Cardiac muscle cell (in vitro differentiated cells and primary cell): Measurements from ENCODE around the gene ADAMTSL5. TPM values are rescaled to one million over a fixed set of nuclear protein-coding genes. Genes with fewer than 3 reads are reported as not detected.

Source experiments
- DNase-seq, 2 donors: peaks; one replicate each; pipeline versions ENCODE4 v3.0.0 to v3.0.0-alpha.2; 2010 to 2017; ENCODE audit warnings: low read depth in 1 of 2, low spot score in 1 of 2
- H3K27ac ChIP-seq: fragments of 200-600 bp; sonication (generic); 2 replicates; pipeline ENCODE4 v1.5.1; 2016
- H3K27me3 ChIP-seq: fragments of 200-600 bp; sonication (generic); 2 replicates; pipeline ENCODE4 v1.6.0; 2016; ENCODE audit warnings: control low read depth
- H3K36me3 ChIP-seq: fragments of 200-600 bp; sonication (generic); 2 replicates; pipeline ENCODE4 v1.5.1; 2016; ENCODE audit warnings: control low read depth
- H3K4me1 ChIP-seq: fragments of 200-600 bp; sonication (generic); 2 replicates; pipeline ENCODE4 v1.8.1; 2017; ENCODE audit warnings: low read depth, mild to moderate bottlenecking, mixed run types
- H3K4me3 ChIP-seq: fragments of 200-600 bp; sonication (generic); 2 replicates; pipeline ENCODE4 v1.5.1; 2016; ENCODE audit warnings: mild to moderate bottlenecking
- H3K9me3 ChIP-seq: fragments of 200-600 bp; sonication (generic); 2 replicates; pipeline ENCODE4 v1.5.1; 2017; ENCODE audit warnings: low read depth, mild to moderate bottlenecking, control low read depth
- polyA plus RNA-seq: library from polyadenylated mRNA; unstranded; fragments of >200 nt; fragmentation: Nextera tagmentation; extraction: Ambion mirVana; gene quantifications from 2 replicates; pipeline ENCODE4 v1.2.1, GENCODE V29; 2016
- total RNA-seq: library from RNA; depleted of rRNA; stranded (reverse); fragments of >200 nt; gene quantifications from 2 replicates; pipeline ENCODE4 v1.2.3, GENCODE V29; 2016
- TF ChIP-seq, protein P1 (sequence below): IDR thresholded peaks from 2 replicates; pipeline ENCODE4 v1.5.1; 2012; ENCODE audit warnings: low read depth, mild to moderate bottlenecking, low read length

The ADAMTSL5 gene
- total and polyA plus RNA-seq, 2 experiments from 2014 or later, result 3.9 to 8.6 TPM

DNA sequence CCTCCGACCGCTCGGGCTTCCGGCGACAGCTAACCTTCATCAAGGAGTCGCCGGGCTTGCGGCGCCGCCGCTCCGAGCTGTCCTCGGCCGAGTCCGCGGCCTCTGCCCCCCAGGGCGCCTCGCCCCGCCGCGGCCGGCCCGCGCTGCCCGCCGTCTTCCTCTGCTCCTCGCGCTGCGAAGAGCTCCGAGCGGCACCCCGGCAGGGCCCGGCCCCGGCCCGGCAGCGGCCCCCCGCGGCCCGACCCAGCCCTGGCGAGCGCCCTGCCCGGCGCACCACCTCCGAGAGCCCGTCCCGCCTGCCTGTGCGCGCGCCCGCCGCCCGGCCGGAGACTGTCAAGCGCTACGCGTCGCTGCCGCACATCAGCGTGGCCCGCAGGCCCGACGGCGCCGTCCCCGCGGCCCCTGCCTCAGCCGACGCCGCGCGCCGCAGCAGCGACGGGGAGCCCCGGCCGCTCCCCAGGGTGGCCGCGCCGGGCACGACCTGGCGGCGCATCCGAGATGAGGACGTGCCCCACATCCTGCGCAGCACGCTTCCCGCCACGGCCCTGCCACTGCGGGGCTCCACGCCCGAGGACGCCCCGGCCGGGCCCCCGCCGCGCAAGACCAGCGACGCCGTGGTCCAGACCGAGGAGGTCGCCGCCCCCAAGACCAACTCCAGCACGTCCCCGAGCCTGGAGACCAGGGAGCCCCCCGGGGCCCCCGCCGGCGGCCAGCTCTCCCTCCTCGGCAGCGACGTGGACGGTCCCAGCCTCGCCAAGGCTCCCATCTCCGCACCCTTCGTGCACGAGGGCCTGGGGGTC, 43.4 kb downstream of the ADAMTSL5 start:
- H3K4me3 ChIP-seq, result peak overlapping the region; percentile 31

GRCh38 chr19:1468821-1469254, 44.0 kb downstream of the ADAMTSL5 start:
- peak overlapping the region; percentile 14 for H3K4me3 ChIP-seq
- peak in 1 of 2 donors; percentile 56 for DNase-seq

More for the DNA sequence above, 43.4 kb downstream of the ADAMTSL5 start:
- Histone ChIP-seq H3K27ac (no peak overlapping the region), H3K9me3 (no peaks in the 10 kb centered on the region), H3K36me3 (no peaks in the 10 kb centered on the region), H3K4me1 (peaks cover 12% of the 10 kb centered on the region), H3K27me3 (peaks cover 94% of the 10 kb centered on the region)
- DNase-seq, result peak in 1 of 2 donors; percentile 30
- TF ChIP-seq, protein P1, sequence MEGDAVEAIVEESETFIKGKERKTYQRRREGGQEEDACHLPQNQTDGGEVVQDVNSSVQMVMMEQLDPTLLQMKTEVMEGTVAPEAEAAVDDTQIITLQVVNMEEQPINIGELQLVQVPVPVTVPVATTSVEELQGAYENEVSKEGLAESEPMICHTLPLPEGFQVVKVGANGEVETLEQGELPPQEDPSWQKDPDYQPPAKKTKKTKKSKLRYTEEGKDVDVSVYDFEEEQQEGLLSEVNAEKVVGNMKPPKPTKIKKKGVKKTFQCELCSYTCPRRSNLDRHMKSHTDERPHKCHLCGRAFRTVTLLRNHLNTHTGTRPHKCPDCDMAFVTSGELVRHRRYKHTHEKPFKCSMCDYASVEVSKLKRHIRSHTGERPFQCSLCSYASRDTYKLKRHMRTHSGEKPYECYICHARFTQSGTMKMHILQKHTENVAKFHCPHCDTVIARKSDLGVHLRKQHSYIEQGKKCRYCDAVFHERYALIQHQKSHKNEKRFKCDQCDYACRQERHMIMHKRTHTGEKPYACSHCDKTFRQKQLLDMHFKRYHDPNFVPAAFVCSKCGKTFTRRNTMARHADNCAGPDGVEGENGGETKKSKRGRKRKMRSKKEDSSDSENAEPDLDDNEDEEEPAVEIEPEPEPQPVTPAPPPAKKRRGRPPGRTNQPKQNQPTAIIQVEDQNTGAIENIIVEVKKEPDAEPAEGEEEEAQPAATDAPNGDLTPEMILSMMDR, result no peak

DNA sequence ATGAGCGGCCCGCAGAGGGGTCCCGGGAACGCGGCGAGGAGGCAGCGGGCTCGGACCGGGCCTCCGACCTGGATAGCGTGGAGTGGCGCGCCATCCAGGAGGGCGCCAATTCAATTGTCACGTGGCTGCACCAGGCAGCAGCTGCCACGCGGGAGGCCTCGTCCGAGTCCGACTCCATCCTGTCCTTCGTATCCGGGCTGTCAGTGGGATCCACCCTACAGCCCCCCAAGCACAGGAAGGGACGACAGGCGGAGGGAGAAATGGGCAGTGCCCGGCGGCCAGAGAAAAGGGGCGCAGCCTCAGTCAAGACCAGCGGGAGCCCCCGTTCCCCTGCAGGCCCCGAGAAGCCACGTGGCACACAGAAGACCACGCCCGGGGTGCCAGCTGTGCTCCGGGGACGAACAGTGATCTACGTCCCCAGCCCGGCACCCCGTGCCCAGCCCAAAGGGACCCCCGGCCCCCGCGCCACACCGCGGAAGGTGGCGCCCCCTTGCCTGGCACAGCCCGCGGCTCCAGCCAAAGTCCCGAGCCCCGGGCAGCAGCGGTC, 44.5 kb downstream of the ADAMTSL5 start:
- Histone ChIP-seq H3K36me3 (no peaks in the 10 kb centered on the region), H3K4me3 (peak overlapping the region; percentile 14), H3K27me3 (peaks cover 99% of the 10 kb centered on the region), H3K27ac (no peak overlapping the region), H3K9me3 (no peaks in the 10 kb centered on the region), H3K4me1 (peaks cover 12% of the 10 kb centered on the region)
- no peak for DNase-seq
- TF ChIP-seq, protein P1, result no peak

More at GRCh38 chr19:1468821-1469254, 44.0 kb downstream of the ADAMTSL5 start:
- Histone ChIP-seq H3K27ac (no peak overlapping the region), H3K9me3 (no peaks in the 10 kb centered on the region), H3K4me1 (peaks cover 12% of the 10 kb centered on the region), H3K27me3 (peaks cover 100% of the 10 kb centered on the region), H3K36me3 (no peaks in the 10 kb centered on the region)
- TF ChIP-seq, protein P1, result no peak

- H3K36me3 ChIP-seq, result no peaks in the 10 kb centered on the region
- H3K27me3 ChIP-seq, result peaks cover 93% of the 10 kb centered on the region
- H3K4me3 ChIP-seq, result no peak overlapping the region
- no peaks in the 10 kb centered on the region for H3K9me3 ChIP-seq
- H3K4me1 ChIP-seq, result peaks cover 12% of the 10 kb centered on the region
- TF ChIP-seq, protein P1, result no peak
- H3K27ac ChIP-seq, result no peak overlapping the region
- DNase-seq, result no peak
These were observed 45.1 kb downstream of the ADAMTSL5 start for GRCh38 chr19:1467490-1468273.

GRCh38 chr19:1467215-1467489, 45.7 kb downstream of the ADAMTSL5 start:
- H3K27me3 ChIP-seq, result peaks cover 87% of the 10 kb centered on the region
- TF ChIP-seq, protein P1, result no peak
- no peak overlapping the region for H3K4me3 ChIP-seq
- no peak overlapping the region for H3K27ac ChIP-seq
- no peaks in the 10 kb centered on the region for H3K9me3 ChIP-seq
- peaks cover 12% of the 10 kb centered on the region for H3K4me1 ChIP-seq
- H3K36me3 ChIP-seq, result no peaks in the 10 kb centered on the region
- DNase-seq, result no peak
